ENCODE results near the gene GET4.
"Not testable (repeated sequence)": the region's sequence is repeated elsewhere in the genome, so short reads cannot be mapped to it uniquely, and the experiment has no call there.

Gene GET4

GRCh38 chr7:927031-927671 lies 50.8 kb downstream of the GET4 start:
- DNase-seq (ENCODE audit: low read depth in 2 of 2): no peak

GRCh38 chr7:929311-929711 lies 53.0 kb downstream of the GET4 start:
- DNase-seq (ENCODE audit: low read depth in 2 of 2): no peak

GRCh38 chr7:930975-931758 lies 54.8 kb downstream of the GET4 start:
- DNase-seq (ENCODE audit: low read depth in 2 of 2): no peak

- DNase-seq (ENCODE audit: low read depth in 2 of 2): no peak
Measured at GRCh38 chr7:931871-932650, 55.7 kb downstream of the GET4 start.

GRCh38 chr7:932651-932975 lies 56.3 kb downstream of the GET4 start:
- DNase-seq (ENCODE audit: low read depth in 2 of 2): no peak

GRCh38 chr7:934469-935163 lies 58.3 kb downstream of the GET4 start:
- DNase-seq (ENCODE audit: low read depth in 2 of 2): no peak

- no peak for DNase-seq (ENCODE audit: low read depth in 2 of 2)
Measured at GRCh38 chr7:935164-935873, 59.0 kb downstream of the GET4 start.

- no peak for DNase-seq (ENCODE audit: low read depth in 2 of 2)
Measured at GRCh38 chr7:935874-936385, 59.6 kb downstream of the GET4 start.

- no peak for DNase-seq (ENCODE audit: low read depth in 2 of 2)
Measured at GRCh38 chr7:936386-937054, 60.2 kb downstream of the GET4 start.

GRCh38 chr7:937856-938484 lies 61.6 kb downstream of the GET4 start:
- no peak for DNase-seq (ENCODE audit: low read depth in 2 of 2)

- DNase-seq (ENCODE audit: low read depth in 2 of 2): no peak
Measured at GRCh38 chr7:938546-939185, 62.3 kb downstream of the GET4 start.

GRCh38 chr7:939843-940242 lies 63.5 kb downstream of the GET4 start:
- no peak for DNase-seq (ENCODE audit: low read depth in 2 of 2)

- DNase-seq (ENCODE audit: low read depth in 2 of 2): no peak
Measured at GRCh38 chr7:940599-941408, 64.5 kb downstream of the GET4 start.

GRCh38 chr7:943793-944192 lies 67.4 kb downstream of the GET4 start:
- DNase-seq (ENCODE audit: low read depth in 2 of 2): not testable (repeated sequence)

GRCh38 chr7:944744-945143 lies 68.4 kb downstream of the GET4 start:
- DNase-seq (ENCODE audit: low read depth in 2 of 2): no peak

- DNase-seq (ENCODE audit: low read depth in 2 of 2): no peak
Measured at GRCh38 chr7:945147-945555, 68.8 kb downstream of the GET4 start.

GRCh38 chr7:945556-946255 lies 69.4 kb downstream of the GET4 start:
- DNase-seq (ENCODE audit: low read depth in 2 of 2): no peak

Measured in stimulated activated CD8-positive, alpha-beta memory T cell treated with anti-CD3 and anti-CD28 coated beads, Interleukin-15, amount 100 ng/mL, for 4 hours (primary cell).